Lung (tissue), 12 donors: Measurements from ENCODE around the gene ANKS1B. TPM values are rescaled to one million over a fixed set of nuclear protein-coding genes. Genes with fewer than 3 reads are reported as not detected.

ENCODE experiments used
- ATAC-seq: fragments of 200-7000 bp; cut with Tn5 transposase; one replicate; pipeline ENCODE4 v1.9.1; 2020; ENCODE audit warnings: moderate number of reproducible peaks; ENCODE audit not compliant: insufficient read depth, low FRiP score
- DNase-seq, 3 donors: peaks; one replicate each; pipeline ENCODE4 v3.0.0-alpha.2; 2013 to 2017
- H3K27ac ChIP-seq, 2 donors: one replicate each; pipeline ENCODE4 v1.5.1; 2013; ENCODE audit warnings: mild to moderate bottlenecking in 2 of 2, moderate library complexity in 2 of 2, control low read depth in 1 of 2, inconsistent platforms in 1 of 2, low read depth in 1 of 2, low read length in 1 of 2
- H3K27me3 ChIP-seq, 3 donors: one replicate each; pipeline ENCODE4 v1.5.1; 2013; ENCODE audit warnings: low read length in 2 of 3; ENCODE audit not compliant: control insufficient read depth in 3 of 3, insufficient read depth in 3 of 3
- H3K36me3 ChIP-seq, 4 donors: one replicate each; pipeline ENCODE4 v1.5.1; 2013; ENCODE audit warnings: low read length in 4 of 4, mild to moderate bottlenecking in 1 of 4, moderate library complexity in 1 of 4; ENCODE audit not compliant: control insufficient read depth in 4 of 4, insufficient read depth in 4 of 4
- H3K4me1 ChIP-seq, 5 donors: one replicate each; pipeline ENCODE4 v1.5.1; 2013; ENCODE audit warnings: low read length in 5 of 5, mild to moderate bottlenecking in 2 of 5, moderate library complexity in 1 of 5; ENCODE audit not compliant: control insufficient read depth in 5 of 5, insufficient read depth in 5 of 5
- H3K4me3 ChIP-seq: one replicate; pipeline ENCODE4 v1.5.1; 2013; ENCODE audit warnings: mild to moderate bottlenecking, control low read depth, moderate library complexity
- H3K9ac ChIP-seq, 2 donors: one replicate each; pipeline ENCODE4 v1.5.1; 2013; ENCODE audit warnings: low read length in 2 of 2, control low read depth in 1 of 2; ENCODE audit not compliant: insufficient read depth in 1 of 2
- H3K9me3 ChIP-seq, 4 donors: one replicate each; pipeline ENCODE4 v1.5.1; 2013; ENCODE audit warnings: low read length in 3 of 4, mild to moderate bottlenecking in 1 of 4, moderate library complexity in 1 of 4; ENCODE audit not compliant: control insufficient read depth in 4 of 4, insufficient read depth in 3 of 4
- CTCF ChIP-seq: IDR thresholded peaks from 2 replicates; pipeline ENCODE4 v1.5.1; 2012; ENCODE audit warnings: mild to moderate bottlenecking; ENCODE audit errors: control extremely low read depth, extremely low read depth
- WGBS, 2 donors: extraction: QIAGEN DNeasy Blood & Tissue Kit; methylation state at CpG; one replicate each; pipeline ENCODE4 v1.1.7; 2013; 5-methylcytosine and 5-hydroxymethylcytosine counted together
- polyA plus RNA-seq, 2 donors: library from polyadenylated mRNA; stranded (reverse); fragments of 200-250 nt; gene quantifications; one replicate each; pipeline ENCODE4 v1.2.1, GENCODE V29; 2013
- total RNA-seq, 2 donors: library from RNA; depleted of rRNA in 1 of 2; stranded (reverse); fragments of >200 nt in 1 of 2; gene quantifications; one replicate each; pipeline ENCODE4 v1.2.1, GENCODE V29; 2014 to 2021
- donor health status: control.
- donor health status: control.
- donor health status: Bipolar disorder and iron deficiency.
- donor health status: healthy.
- donor health status: DM: yes; HTN: yes; CAD: no.

ANKS1B gene
- total and polyA plus RNA-seq, 4 donors = 0.32 to 10.3 (median 3.7) TPM

- DNase-seq (no peak), ATAC-seq (no peak)
- Histone ChIP-seq H3K27me3 (peaks cover 0 to 21% (median 3%) of the 10 kb centered on the region in 3 donors), H3K36me3 (no peaks in the 10 kb centered on the region), H3K9ac (no peak overlapping the region), H3K27ac (no peak overlapping the region), H3K4me3 (no peak overlapping the region), H3K9me3 (no peaks in the 10 kb centered on the region), H3K4me1 (peaks cover 0 to 12% (median 2%) of the 10 kb centered on the region in 5 donors)
- no peak for TF ChIP-seq CTCF
- 75 to 79% methylated on average over 4 of the region's 4 CpGs for WGBS, 2 donors
Observed at GRCh38 chr12:99981639-99982190, 3.0 kb downstream of the ANKS1B start.

- TF ChIP-seq CTCF = no peak
- Histone ChIP-seq H3K4me3 (no peak overlapping the region), H3K9ac (no peak overlapping the region), H3K9me3 (no peaks in the 10 kb centered on the region), H3K4me1 (peaks cover 0 to 4% (median 0%) of the 10 kb centered on the region in 5 donors), H3K27ac (no peak overlapping the region), H3K27me3 (peaks cover 0 to 21% (median 0%) of the 10 kb centered on the region in 3 donors), H3K36me3 (no peaks in the 10 kb centered on the region)
- DNase-seq (no peak), ATAC-seq (no peak)
- WGBS, 2 donors = 76 to 77% methylated on average over 2 of the region's 2 CpGs
Observed at GRCh38 chr12:99979471-99979870, 5.3 kb downstream of the ANKS1B start.

- WGBS, 2 donors = 80 to 91% methylated on average over 1 of the region's 1 CpG
- no peak for TF ChIP-seq CTCF
- no peak for ATAC-seq
Observed at GRCh38 chr12:99978152-99978551, 6.6 kb downstream of the ANKS1B start.

GRCh38 chr12:99977550-99977949 is 7.2 kb downstream of the ANKS1B start:
- Histone ChIP-seq H3K4me1 (peaks cover 0 to 2% (median 0%) of the 10 kb centered on the region in 5 donors), H3K9me3 (peaks cover 0 to 1% (median 0%) of the 10 kb centered on the region in 4 donors), H3K27ac (no peak overlapping the region), H3K36me3 (no peaks in the 10 kb centered on the region), H3K4me3 (no peak overlapping the region), H3K9ac (no peak overlapping the region), H3K27me3 (peaks cover 0 to 14% (median 0%) of the 10 kb centered on the region in 3 donors)
- DNase-seq (no peak), ATAC-seq (no peak)
- 69 to 90% methylated on average over 4 of the region's 4 CpGs for WGBS, 2 donors
- TF ChIP-seq CTCF = no peak

More at GRCh38 chr12:99978152-99978551, 6.6 kb downstream of the ANKS1B start:
- Histone ChIP-seq H3K27ac (no peak overlapping the region), H3K4me3 (no peak overlapping the region), H3K4me1 (peaks cover 0 to 2% (median 0%) of the 10 kb centered on the region in 5 donors), H3K27me3 (peaks cover 0 to 15% (median 0%) of the 10 kb centered on the region in 3 donors), H3K9ac (no peak overlapping the region), H3K9me3 (peaks cover 0 to 1% (median 0%) of the 10 kb centered on the region in 4 donors), H3K36me3 (no peaks in the 10 kb centered on the region)
- DNase-seq = no peak
